ENCODE data around the gene P2RY13. TPM values are rescaled to one million over a fixed set of nuclear protein-coding genes. Genes with fewer than 3 reads are reported as not detected.

Gene P2RY13
- total and polyA plus RNA-seq, 4 donors, result 2.2 to 15.8 (median 4.9) TPM

GRCh38 chr3:151371526-151371925 lies 42.2 kb upstream of the P2RY13 start:
- Histone ChIP-seq H3K4me3 (no peak overlapping the region), H3K27me3 (ENCODE audit: control insufficient read depth in 3 of 3, insufficient read depth in 3 of 3, low read length in 2 of 3) (no peaks in the 10 kb centered on the region), H3K4me1 (ENCODE audit: control insufficient read depth in 5 of 5, insufficient read depth in 5 of 5, low read length in 5 of 5) (no peaks in the 10 kb centered on the region), H3K9me3 (ENCODE audit: control insufficient read depth in 4 of 4, insufficient read depth in 3 of 4, low read length in 3 of 4) (no peaks in the 10 kb centered on the region), H3K27ac (ENCODE audit: low read depth in 1 of 2, low read length in 1 of 2) (no peak overlapping the region), H3K9ac (ENCODE audit: insufficient read depth in 1 of 2, low read length in 2 of 2) (no peak overlapping the region), H3K36me3 (ENCODE audit: control insufficient read depth in 4 of 4, insufficient read depth in 4 of 4, low read length in 4 of 4) (no peaks in the 10 kb centered on the region)
- ATAC-seq (ENCODE audit: insufficient read depth, low FRiP score) (no peak), DNase-seq (no peak)
- TF ChIP-seq, protein P1, sequence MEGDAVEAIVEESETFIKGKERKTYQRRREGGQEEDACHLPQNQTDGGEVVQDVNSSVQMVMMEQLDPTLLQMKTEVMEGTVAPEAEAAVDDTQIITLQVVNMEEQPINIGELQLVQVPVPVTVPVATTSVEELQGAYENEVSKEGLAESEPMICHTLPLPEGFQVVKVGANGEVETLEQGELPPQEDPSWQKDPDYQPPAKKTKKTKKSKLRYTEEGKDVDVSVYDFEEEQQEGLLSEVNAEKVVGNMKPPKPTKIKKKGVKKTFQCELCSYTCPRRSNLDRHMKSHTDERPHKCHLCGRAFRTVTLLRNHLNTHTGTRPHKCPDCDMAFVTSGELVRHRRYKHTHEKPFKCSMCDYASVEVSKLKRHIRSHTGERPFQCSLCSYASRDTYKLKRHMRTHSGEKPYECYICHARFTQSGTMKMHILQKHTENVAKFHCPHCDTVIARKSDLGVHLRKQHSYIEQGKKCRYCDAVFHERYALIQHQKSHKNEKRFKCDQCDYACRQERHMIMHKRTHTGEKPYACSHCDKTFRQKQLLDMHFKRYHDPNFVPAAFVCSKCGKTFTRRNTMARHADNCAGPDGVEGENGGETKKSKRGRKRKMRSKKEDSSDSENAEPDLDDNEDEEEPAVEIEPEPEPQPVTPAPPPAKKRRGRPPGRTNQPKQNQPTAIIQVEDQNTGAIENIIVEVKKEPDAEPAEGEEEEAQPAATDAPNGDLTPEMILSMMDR (IDR thresholded peaks at IDR 0.05; ENCODE audit: control extremely low read depth, extremely low read depth), result no peak

GRCh38 chr3:151367448-151367847 lies 38.1 kb upstream of the P2RY13 start:
- Histone ChIP-seq H3K4me3 (no peak overlapping the region), H3K9me3 (ENCODE audit: control insufficient read depth in 4 of 4, insufficient read depth in 3 of 4, low read length in 3 of 4) (peaks cover 0 to 2% (median 0%) of the 10 kb centered on the region in 4 donors), H3K27ac (ENCODE audit: low read depth in 1 of 2, low read length in 1 of 2) (no peak overlapping the region), H3K9ac (ENCODE audit: insufficient read depth in 1 of 2, low read length in 2 of 2) (no peak overlapping the region), H3K36me3 (ENCODE audit: control insufficient read depth in 4 of 4, insufficient read depth in 4 of 4, low read length in 4 of 4) (no peaks in the 10 kb centered on the region), H3K4me1 (ENCODE audit: control insufficient read depth in 5 of 5, insufficient read depth in 5 of 5, low read length in 5 of 5) (no peaks in the 10 kb centered on the region), H3K27me3 (ENCODE audit: control insufficient read depth in 3 of 3, insufficient read depth in 3 of 3, low read length in 2 of 3) (no peaks in the 10 kb centered on the region)
- TF ChIP-seq, protein P1 (IDR thresholded peaks at IDR 0.05; ENCODE audit: control extremely low read depth, extremely low read depth), result no peak
- 73 to 87% methylated on average over 5 of the region's 5 CpGs for WGBS, 2 donors
- DNase-seq, result no peak
- ATAC-seq (ENCODE audit: insufficient read depth, low FRiP score), result no peak

DNA sequence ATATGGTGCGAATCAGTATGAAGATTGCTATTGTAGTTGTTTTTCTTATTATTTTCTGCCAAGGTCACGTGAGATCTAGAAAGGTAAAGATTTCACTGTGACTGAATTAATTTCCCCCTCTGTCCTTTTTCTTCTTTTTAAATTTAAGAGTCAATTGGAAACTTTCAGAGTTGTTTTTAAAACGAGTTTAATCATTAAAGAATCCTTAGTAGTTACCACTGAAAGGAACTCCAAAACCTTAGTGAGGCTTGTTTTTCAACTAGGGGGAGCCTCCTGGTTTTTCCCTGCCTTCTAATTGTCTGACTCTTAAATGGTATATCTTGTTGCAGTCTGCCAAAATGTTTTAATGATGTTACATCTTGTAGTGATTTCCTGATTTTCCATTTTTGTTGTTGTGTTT lies 37.6 kb upstream of the P2RY13 start:
- TF ChIP-seq, protein P1 (IDR thresholded peaks at IDR 0.05; ENCODE audit: control extremely low read depth, extremely low read depth), result no peak
- H3K27ac ChIP-seq (ENCODE audit: low read depth in 1 of 2, low read length in 1 of 2), result no peak overlapping the region
- DNase-seq, result no peak
- H3K4me1 ChIP-seq (ENCODE audit: control insufficient read depth in 5 of 5, insufficient read depth in 5 of 5, low read length in 5 of 5), result no peaks in the 10 kb centered on the region
- H3K36me3 ChIP-seq (ENCODE audit: control insufficient read depth in 4 of 4, insufficient read depth in 4 of 4, low read length in 4 of 4), result no peaks in the 10 kb centered on the region
- H3K4me3 ChIP-seq, result no peak overlapping the region
- peaks cover 0 to 2% (median 0%) of the 10 kb centered on the region in 4 donors for H3K9me3 ChIP-seq (ENCODE audit: control insufficient read depth in 4 of 4, insufficient read depth in 3 of 4, low read length in 3 of 4)
- no peak for ATAC-seq (ENCODE audit: insufficient read depth, low FRiP score)
- no peaks in the 10 kb centered on the region for H3K27me3 ChIP-seq (ENCODE audit: control insufficient read depth in 3 of 3, insufficient read depth in 3 of 3, low read length in 2 of 3)
- WGBS, 2 donors, result 78 to 88% methylated on average over 3 of the region's 3 CpGs
- H3K9ac ChIP-seq (ENCODE audit: insufficient read depth in 1 of 2, low read length in 2 of 2), result no peak overlapping the region

DNA sequence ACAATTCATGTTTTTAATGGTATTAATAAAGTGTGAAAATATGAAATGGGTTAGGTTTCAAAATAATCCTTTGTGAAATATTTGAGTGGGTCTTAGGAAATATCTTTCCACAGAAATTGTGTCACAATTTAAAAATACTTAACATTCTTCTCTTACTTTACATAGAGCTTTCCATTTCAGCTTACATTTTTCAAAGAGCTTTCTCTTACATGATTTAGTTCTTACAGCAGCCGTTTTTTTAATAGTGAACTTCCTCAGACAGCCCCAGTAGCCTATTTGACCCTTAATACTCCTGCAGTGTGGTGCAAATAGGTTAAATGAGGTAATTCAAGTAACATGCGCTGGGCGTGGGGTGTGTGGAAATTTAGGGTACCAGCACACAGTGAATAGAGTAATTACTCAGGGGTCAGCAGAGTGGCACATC lies 33.4 kb upstream of the P2RY13 start:
- no peaks in the 10 kb centered on the region for H3K27me3 ChIP-seq (ENCODE audit: control insufficient read depth in 3 of 3, insufficient read depth in 3 of 3, low read length in 2 of 3)
- DNase-seq (peak in 2 of 3 donors; percentile 20 to 31), ATAC-seq (ENCODE audit: insufficient read depth, low FRiP score) (no peak)
- H3K36me3 ChIP-seq (ENCODE audit: control insufficient read depth in 4 of 4, insufficient read depth in 4 of 4, low read length in 4 of 4), result no peaks in the 10 kb centered on the region
- no peak overlapping the region for H3K4me3 ChIP-seq
- H3K27ac ChIP-seq (ENCODE audit: low read depth in 1 of 2, low read length in 1 of 2), result no peak overlapping the region
- no peak overlapping the region for H3K9ac ChIP-seq (ENCODE audit: insufficient read depth in 1 of 2, low read length in 2 of 2)
- 14 to 36% methylated on average over 3 of the region's 3 CpGs for WGBS, 2 donors
- peaks cover 0 to 2% (median 0%) of the 10 kb centered on the region in 4 donors for H3K9me3 ChIP-seq (ENCODE audit: control insufficient read depth in 4 of 4, insufficient read depth in 3 of 4, low read length in 3 of 4)
- no peaks in the 10 kb centered on the region for H3K4me1 ChIP-seq (ENCODE audit: control insufficient read depth in 5 of 5, insufficient read depth in 5 of 5, low read length in 5 of 5)
- TF ChIP-seq, protein P1 (IDR thresholded peaks at IDR 0.05; ENCODE audit: control extremely low read depth, extremely low read depth), result no peak
